Retina (tissue), 1 donor: Measurements from ENCODE around the gene CNTNAP2.
"Not testable (repeated sequence)": the region's sequence is repeated elsewhere in the genome, so short reads cannot be mapped to it uniquely, and the experiment has no call there.

Source experiments
- DNase-seq: peaks from one replicate; pipeline ENCODE4 v3.0.0-alpha.2; 2016

CNTNAP2 gene

DNA sequence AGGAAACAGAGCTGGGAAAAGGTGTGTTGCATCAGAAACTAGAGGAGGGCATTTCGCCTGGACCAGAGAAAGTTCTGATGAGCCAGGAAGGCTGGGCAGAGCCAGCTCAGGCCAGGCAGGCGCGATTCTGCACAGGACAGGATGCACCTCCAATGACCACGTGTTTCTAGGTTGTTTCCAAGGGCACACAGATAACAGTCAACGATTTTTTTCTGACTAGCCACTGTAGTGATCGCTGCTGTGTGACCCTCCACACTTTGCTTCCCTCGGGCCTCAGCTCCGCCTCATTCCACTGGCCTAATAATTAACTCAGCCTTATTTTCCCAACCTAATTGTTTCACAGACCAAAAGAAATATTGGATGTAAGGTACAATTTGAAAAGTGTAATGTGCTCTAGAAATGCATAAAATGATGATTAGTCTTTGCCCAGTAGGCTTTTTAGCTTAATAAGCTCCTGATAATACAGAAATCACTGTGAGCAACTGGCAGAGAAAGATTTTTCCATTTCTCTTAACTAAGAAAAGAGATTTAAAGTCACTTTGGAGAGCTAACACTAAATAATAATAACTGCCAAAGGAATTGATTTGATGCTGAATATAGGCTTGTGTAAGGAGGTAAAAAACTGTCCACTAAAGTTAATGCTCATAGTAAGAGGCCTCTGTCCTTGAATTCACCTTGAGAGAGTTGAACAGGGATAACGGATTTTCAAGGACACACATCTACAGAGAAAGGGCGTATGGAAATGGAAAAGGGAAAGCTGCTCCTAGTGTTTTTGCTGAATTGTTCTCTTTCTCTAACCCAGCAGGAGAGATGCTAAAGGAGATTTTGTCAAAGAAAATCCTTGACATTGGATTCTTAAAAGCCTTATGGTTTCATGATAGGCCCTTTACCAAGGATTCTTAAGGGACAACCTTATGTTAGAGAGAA is 2183.0 kb downstream of the CNTNAP2 start:
- no peak for DNase-seq

DNA sequence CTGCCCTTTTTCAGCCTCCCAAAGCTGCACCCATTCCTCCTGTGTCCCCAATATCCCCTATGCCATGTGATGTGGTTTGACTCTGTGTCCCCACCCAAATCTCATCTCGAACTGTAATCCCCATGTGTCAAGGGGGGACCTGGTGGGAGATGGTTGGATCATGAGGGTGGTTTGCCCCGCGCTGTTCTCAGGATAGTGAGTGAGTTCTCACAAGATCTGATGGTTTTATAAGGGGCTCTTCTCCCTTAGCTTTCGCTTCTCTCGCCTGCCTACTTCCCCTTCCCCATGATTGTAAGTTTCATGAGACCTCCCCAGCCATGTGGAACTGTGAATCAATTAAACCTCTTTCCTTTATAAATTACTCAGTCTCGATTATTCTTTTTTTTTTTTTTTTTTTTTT is 2185.8 kb downstream of the CNTNAP2 start:
- not testable (repeated sequence) for DNase-seq

DNA sequence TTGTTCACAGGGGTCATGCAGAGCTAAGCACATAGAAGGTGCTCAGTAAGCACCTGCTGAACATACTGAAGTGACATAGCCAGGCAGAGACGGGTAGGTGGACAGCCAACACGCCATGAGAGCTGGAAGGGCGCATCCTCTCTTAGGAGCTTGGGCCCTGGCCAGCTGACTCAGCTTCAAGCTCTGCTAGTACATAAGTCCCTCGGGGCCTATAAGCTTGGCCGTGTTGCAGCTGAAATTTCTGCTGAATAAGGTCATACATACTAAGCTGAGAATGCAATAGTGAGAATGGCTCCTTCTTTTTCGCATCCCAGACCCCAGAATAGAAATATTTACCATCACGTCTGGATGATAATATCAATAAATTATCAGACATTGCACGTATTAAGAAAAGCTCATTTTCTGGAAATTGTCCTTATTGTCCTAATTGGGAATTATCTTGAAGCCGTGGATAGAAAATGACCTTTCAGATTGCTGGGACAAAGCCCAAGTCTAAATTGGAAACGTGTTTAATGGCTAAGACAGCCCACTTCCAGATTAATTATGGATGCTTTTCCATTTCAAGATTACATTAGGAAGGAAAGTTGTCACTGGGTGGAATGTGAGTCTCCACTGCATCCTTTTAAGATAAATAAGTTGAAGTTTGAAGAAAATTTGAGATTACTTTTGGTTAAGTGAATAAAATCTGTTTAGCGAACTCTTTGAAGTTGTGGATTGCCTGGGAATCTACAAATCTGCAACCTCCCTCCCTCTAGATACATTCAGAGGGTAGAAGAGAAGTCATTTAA is 2186.9 kb downstream of the CNTNAP2 start:
- DNase-seq: no peak

DNA sequence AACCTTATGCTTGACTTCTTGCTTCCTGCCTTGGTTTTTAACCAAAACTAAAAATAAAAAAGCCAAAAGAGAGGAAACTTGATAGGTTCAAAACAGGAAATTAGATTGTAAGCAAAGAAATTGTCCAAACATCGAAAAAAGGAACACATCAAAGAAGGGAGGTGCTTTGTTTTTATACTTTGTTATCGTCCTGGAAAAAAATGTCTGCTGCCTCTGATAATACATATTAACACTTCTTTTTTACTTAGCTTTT is 2187.4 kb downstream of the CNTNAP2 start:
- DNase-seq: no peak

DNA sequence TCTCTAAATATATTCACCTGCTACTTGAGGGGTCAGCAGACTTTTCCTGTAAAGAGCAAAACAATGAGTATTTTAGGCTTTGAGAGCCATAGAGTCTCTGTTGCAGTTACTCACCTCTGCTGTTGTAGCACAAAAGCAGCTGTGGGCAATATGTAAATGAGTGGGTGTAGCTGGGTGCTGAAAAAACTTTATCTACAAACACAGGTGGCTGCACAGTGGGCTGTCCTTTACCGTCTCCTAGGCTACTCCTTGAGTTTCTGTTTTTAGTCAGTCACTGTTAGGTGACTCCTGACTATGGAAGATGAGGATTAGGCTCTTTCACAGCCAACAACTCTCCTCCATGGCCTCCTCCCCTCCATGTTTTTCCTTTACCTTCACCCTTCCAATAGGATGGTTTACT is 2187.9 kb downstream of the CNTNAP2 start:
- no peak for DNase-seq

DNA sequence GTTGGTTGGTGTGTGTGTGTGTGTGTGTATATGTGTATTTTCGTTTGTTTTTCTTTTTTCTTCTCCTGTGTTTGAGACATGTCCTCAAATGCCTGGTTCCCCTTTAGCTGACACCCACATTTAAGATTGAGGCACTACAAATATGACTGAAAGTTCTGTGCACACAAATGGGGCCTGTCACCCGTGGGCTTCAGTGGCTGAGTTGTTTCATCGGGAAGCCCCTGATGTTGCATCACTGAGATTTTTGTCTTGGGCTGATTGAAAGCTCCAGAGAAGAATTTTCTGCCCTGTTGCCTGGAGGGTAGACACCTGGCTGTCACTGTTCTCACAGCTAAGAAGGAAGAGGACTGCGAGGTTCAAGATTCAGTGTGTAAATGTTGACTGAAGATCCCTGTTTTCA is 2190.2 kb downstream of the CNTNAP2 start:
- no peak for DNase-seq

DNA sequence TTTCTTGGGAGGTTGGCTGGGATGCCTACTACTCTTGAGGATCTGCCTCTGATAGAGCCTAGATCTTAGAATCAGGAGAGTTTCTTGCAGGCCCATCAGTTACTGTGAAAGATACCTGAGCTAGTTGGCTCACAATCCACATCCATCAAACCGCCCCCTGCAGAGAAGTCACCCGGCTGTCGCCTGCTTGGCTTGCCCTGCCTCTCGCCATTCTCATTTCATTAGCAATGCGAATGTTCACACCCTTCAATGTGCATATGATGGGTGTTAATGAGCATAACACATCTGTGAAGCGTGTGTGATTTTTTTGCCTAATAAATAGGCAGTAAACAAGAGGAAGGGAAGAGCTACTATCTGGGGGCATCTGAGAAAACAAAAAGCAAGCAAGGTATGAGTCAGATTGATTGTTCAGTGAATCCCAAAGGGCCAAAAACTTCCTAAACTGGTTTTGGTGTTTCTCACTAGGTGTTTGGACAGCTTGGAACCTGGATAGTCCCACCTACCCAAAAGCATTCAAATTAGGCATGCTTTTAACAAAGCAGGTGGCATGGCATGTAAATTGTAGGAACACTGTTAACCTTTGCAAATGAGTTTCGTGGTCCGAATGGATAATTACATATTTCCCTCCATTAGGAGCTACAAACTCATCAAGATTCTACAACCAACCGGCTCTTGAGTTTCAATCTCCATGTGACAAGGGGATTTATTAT is 2201.7 kb downstream of the CNTNAP2 start:
- DNase-seq: no peak

DNA sequence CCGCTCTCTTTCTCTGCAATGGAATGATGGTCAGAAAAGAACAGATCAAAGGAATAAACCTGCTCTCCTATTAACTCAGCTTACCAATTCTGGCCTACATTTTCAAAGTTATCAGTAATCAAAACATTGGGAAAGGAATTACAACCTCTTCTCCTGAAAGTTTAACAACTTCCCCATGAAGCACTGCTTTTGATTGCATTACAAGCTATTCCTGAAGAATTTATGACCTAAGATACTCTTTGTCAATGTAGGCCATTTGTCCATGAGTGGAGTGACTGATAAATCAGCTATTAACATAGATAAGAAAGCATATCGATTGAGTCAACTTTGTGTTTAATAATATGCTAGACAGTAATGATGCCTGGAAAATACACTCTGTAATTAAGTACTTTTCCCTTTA is 2202.2 kb downstream of the CNTNAP2 start:
- no peak for DNase-seq

DNA sequence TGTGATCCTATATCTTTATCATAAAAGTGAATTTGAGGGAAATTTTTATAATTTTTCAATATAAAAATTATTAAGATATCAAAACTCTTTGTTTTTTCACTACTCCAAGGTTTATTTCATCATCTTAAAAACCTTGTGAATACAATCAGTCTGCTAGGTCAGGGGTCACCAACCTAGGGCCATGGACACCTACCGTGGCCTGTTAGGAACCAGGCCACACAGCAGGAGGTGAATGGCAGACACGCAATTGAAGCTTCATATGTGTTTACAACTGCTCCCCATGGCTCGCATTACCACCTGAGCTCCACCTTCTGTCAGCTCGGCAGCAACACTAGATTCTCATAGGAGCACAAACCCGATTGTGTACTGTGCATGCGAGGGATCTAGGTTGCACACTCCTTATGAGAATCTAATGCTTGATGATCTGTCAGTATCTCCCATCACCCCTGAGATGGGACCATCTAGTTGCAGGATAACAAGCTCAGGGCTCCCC is 2202.8 kb downstream of the CNTNAP2 start:
- DNase-seq: no peak

DNA sequence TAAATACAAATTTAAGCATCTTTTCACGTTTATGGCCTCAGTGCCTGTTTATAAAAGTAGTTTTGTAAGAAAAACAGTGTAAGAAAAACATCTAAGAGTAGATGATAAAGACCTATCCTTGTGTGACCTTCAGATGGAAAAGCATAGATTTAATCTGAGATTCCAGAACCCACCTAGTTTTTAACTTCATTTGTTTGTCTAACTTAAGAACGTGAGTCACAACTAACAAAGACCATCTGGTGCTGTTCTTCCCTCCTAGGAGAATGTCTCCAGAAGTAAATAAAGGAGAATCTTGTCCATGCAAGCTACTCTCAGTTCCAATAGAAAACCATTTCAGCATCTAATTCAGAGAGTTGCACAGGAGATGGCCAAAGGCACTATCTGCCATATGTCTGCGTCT is 2208.6 kb downstream of the CNTNAP2 start:
- DNase-seq: no peak

DNA sequence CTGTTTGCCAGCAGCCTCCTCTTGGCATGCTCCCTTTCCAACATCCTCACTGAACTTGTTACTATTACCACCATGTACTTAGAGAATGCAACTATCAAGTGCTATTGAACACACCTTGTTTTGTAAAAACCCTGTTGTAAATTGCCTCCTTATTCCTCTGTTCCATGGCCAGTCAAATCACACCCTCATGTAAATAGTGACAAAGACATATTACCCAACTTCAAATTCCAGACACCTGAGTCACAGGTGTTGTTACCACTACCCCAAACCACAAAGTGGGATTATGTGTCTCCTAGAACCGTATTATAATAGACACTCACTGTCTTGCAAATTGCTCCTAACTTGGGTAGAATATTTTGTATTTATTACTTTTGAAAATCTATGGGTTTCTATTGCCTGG is 2210.8 kb downstream of the CNTNAP2 start:
- DNase-seq: no peak

DNA sequence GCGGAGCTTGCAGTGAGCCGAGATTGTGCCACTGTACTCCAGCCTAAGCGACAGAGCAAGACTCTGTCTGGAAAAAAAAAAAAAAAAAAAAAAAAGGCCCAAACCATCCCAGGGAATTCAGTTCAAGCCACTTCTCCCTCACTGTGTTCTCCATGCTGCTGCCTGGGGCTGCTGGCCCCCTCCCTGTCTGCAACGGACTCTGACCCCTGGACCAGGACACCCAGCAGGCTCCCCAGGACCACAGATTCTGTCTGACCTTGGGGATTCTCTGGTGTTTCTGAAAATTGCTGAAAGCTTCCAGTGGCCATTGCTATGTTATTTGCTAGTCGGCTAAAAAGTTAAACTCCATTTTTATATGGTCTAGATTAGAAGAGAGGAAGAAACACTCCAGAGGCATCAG is 2212.3 kb downstream of the CNTNAP2 start:
- no peak for DNase-seq

DNA sequence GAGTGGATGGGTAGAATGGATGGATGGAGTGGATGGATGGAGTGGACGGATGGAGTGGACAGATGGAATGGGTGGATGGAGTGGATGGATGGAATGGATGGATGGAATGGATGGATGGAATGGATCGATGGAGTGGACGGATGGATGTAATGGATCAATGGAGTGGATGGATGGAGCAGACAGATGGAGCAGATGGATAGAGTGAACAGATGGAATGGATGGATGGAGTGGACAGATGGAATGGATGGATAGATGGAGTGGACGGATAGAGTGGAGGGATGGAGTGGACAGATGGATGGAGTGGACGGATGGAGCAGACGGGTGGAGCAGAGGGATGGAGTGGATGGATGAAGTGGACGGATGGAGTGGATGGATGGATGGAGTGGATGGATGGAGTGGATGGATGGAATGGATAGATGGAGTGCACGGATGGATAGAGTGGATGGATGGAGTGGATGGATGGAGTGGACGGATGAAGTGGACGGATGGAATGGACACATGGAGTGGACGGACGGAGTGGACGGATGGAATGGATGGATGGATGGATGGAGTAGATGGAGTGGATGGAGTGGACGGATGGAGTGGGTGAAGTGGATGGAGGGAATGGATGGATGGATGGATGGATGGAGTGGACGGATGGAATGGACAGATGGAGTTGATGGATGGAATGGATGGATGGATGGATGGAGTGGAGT is 2213.7 kb downstream of the CNTNAP2 start:
- no peak for DNase-seq

DNA sequence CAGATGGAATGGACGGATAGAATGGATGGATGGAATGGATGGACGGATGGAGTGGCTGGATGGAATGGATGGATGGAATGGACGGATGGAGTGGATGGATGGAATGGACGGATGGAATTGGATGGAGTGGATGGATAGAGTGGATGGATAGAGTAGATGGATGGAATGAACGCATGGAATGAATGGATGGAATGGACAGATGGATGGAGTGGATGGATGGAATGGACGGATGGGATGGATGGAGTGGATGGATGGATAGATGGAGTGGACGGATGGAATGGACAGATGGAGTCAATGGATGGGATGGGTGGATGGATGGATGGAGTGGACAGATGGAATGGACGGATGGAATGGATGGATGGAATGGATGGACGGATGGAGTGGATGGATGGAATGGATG is 2214.2 kb downstream of the CNTNAP2 start:
- DNase-seq: no peak

DNA sequence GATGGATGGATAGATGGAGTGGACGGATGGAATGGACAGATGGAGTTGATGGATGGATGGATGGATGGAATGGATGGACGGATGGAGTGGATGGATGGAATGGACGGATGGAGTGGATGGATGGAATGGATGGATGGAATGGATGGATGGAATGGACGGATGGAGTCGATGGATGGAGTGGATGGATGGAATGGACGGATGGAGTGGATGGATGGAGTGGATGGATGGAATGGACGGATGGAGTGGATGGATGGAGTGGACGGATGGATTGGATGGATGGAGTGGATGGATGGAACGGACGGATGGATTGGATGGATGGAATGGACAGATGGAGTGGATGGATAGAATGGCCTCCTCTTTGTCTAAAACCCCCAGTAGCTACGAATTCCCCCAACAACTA is 2214.9 kb downstream of the CNTNAP2 start:
- not testable (repeated sequence) for DNase-seq

DNA sequence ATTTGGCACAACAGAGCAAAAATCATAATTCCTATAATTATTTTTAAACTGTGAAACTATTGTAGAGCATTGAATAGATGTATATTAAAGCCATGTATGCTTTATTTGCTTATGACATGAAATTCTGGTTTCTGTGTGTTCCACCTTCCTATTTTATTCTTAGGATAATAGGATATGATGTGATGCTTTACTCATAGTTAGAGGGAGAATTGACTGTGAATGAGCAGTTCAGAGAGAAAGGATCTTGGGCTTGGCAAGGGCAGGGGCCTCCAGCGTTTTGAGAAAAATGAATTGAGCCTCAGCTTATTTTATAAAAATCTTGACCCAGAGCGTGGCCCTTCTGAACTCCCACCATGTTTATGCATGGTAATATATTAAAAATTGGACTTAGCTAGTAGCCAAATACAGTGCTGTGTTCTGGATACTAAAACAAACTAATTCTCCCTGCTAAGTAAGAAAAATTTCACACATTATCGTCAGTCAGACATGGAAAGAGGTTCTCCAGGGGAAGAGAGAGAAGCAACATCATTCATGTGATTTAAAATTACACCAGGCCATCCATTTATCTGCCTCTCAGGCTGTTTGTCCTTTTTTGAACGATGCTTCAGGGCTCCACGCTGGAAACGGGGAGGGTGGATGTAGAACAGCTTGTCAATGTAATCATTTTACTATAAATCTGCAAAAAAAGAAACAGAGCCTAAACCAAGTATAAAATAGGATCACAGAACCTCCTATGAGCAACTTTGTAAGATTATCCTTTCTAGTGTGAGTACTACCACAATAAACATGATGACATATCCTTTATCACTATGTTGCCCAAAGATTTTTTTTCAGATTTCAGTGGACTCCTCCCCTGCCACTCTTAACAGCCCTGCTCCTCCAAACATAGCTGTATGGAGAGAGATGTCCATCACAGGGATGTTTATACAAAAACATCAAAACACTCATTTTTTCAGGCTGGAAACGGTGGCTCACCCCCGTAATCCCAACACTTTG is 2215.9 kb downstream of the CNTNAP2 start:
- DNase-seq: no peak

DNA sequence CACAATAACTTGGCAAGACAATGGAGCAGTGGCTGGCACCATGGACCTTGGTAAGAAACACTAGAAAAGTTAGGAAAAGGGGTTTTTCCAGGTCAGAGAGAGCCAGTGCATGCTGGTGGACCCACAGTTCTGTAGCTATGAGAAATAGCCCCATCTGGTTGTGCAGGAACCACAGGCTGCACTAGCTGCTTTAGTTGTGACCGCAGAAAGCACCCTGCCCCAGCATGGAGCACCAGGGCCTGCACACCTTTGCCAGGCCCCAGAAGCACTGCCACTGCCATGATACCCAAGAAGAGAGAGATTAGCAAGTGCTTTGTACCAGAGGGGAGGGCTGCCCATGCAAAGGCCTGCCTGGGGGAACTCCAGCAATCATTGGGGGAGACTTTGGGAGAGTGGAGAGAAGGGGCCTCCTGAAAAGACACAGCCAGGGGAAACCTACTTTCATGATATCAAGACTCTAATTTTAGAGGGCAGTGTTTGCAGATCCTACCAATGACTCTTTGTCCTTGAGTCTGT is 2217.9 kb downstream of the CNTNAP2 start:
- DNase-seq: no peak

DNA sequence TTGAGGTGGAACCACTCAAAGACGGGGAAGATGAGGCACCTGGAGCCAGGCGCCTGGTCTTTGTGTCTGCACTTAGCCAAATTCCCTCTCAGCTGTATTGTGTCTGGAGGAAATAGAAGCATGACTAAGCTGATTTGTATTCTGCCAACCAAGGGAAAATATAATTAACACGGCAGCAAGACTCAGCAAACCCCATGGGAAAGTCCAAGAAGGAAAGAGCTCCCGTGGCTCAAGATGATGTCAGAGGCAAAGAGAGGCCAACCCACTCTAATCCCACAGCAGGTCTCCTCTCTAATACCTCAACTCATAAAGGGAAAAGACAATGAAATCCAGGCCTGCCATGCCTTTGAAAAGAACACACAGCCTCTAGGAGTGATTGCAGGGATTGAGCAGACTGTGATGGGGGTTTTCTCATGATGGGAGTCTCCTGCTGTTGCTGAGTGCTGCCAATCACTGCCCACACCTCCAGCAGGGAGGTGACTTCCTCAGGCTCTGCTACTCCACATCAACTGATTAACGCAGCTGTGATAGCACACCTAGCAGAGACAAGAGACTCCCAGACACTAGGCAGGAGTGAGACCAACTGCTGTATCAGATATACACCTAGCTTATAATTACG is 2218.5 kb downstream of the CNTNAP2 start:
- DNase-seq: no peak

DNA sequence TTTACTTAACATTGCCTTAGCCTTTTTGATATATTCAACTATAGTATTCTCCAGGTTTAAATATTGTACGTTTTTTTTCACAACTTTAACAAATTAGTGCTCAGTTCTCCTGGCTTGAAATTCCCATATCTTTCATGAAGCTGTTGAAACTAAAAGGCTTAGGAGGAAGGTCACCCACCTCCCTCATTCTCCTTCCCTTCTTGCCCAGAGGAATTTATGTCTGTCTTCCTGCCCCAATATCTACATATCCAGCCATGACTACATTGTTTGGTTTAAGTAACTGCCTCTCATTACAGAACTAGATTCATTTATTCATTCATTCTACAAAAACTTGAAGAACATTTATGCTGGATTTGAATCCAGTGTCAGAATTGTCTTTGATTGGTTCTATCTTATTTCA is 2219.2 kb downstream of the CNTNAP2 start:
- no peak for DNase-seq

DNA sequence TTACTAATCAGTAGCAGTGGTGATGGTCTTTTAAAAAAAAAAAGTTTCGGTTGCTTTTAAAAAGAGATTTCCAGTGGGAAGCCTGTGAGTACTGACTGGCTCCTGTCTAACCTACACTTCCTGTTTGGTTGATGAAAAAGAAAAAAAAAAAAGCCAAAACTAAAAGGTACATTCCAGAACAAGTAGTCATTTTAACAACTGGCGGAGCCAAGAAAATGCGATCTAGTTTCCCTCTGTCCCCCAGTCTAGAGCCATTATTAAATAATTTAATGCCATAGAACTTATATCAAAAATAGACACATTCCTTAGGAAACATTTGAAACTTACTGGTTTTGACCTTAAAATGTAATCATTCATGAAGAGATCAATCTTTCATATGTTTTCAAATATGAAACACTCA is 2219.8 kb downstream of the CNTNAP2 start:
- DNase-seq: no peak
